Right ventricle myocardium superior (tissue), 1 donor: ENCODE results near the gene MBNL2. TPM values are rescaled to one million over a fixed set of nuclear protein-coding genes. Genes with fewer than 3 reads are reported as not detected.

Experiments used
- ATAC-seq: fragments of 200-7000 bp; cut with Tn5 transposase; one replicate; pipeline ENCODE4 v1.9.1; 2020; ENCODE audit warnings: mild to moderate bottlenecking; ENCODE audit not compliant: poor library complexity
- DNase-seq: peaks from one replicate; pipeline ENCODE4 v3.0.0-alpha.2; 2020
- intact Hi-C: fragments of 100-400 bp; cut with DNase I; formaldehyde crosslinking; loops from one replicate; pipeline ENCODE4 v1.11.2; 2022
- total RNA-seq: library from RNA; stranded (reverse); fragmentation: NEBNext Ultra II Directional; extraction: Animal tissue kit (Norgen Biotek cat#: 25700); gene quantifications from one replicate; pipeline ENCODE4 v1.2.1, GENCODE V29; 2021
- donor health status: DM: no; HTN: yes; CAD: no; lungs with severe emphysema.

Gene MBNL2
- total RNA-seq, 1 donor from 2014 or later, result 69.3 TPM

- ATAC-seq, result no peak
Measured at GRCh38 chr13:97403893-97404750, 182.0 kb downstream of the MBNL2 start.

GRCh38 chr13:97407540-97407939 is 185.4 kb downstream of the MBNL2 start:
- no peak for DNase-seq
- ATAC-seq, result no peak
- intact Hi-C loops, result no loop called here

More at GRCh38 chr13:97403893-97404750, 182.0 kb downstream of the MBNL2 start:
- intact Hi-C loops, result no loop called here
- DNase-seq, result no peak

GRCh38 chr13:97408938-97409337 is 186.8 kb downstream of the MBNL2 start:
- DNase-seq (no peak), ATAC-seq (no peak)
- intact Hi-C loops, result no loop called here

DNA sequence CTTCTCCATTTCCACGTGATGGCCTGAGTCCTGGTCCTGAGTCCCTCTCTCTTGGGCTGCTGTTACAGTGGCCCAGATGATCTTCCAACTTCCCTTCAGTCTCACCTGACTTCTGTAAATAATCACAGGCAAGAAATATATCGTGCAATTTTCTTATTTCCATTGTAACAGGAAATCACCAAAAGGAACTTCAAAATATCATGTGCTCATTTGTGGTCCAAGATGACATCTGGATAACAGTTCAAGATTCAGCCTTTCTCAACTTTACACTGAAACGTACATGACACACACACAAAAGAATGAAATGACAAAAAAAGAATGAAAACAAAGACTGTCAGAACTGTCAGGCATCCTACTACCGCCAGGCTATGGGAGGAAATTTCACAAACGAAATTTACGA is 189.9 kb downstream of the MBNL2 start:
- intact Hi-C loops, result no loop called here
- DNase-seq (no peak), ATAC-seq (no peak)

DNA sequence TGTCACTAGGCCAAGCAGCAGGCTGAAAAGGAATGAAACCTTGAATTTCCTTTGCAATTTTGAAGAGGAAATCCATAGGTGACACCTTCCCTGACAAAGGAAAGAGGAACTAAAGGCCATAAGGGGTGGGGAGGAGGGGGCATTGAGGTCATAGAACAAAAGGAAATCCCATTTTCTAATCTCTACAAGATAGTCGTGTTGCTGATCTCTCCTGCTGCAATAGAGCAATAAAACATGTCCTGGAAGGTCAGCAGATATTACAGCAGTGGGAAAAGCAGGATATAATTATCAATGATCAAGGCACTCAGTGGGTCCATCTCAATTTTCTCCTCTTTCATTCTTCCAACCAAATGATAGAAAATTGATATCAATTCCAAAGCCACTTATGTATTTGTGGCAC is 191.6 kb downstream of the MBNL2 start:
- ATAC-seq, result no peak
- intact Hi-C loops, result no loop called here
- DNase-seq, result no peak

DNA sequence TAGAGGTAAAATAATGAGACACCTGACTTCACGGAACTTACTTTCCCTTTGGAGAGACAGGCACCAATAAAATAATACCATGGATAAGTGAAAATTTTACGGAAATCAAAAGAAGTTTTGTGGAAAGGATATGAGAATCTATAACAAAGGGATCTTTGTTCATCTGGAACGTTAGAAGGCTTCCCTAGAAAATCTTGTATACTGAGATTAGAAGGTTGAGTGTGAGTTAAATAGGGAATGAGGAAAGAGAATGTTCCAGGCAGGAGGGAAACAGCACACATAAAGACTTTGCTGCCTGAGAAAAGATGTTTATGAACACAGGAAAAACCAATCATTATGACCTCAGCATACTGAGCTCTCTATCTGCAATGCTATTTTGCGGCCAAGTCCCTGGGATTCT is 192.3 kb downstream of the MBNL2 start:
- DNase-seq, result no peak
- intact Hi-C loops, result no loop called here
- no peak for ATAC-seq

DNA sequence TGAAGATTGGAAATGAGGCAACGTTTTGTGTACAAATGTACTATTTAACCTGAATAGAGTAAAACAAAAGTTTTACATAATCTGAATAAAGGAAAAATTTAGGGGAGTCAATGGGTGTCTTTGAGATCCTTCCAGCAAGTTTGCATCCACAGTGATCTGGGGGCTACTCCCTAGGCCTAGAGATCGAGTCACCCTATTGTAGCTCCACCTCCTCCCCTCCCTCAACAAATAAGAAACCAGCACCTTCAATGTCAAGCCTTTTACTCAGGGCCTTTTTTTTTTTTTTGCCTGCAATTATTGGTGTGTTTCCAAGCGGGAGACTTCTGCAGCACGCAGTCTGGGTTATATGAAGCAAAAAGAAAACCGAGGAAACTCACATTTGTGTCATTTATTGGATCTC is 195.6 kb downstream of the MBNL2 start:
- DNase-seq, result no peak
- ATAC-seq, result no peak
- intact Hi-C loops, result no loop called here

GRCh38 chr13:97422118-97423054 is 200.3 kb downstream of the MBNL2 start:
- ATAC-seq (peak; percentile 39), DNase-seq (no peak)
- intact Hi-C loops, result no loop called here

- intact Hi-C loops, result no loop called here
- DNase-seq (no peak), ATAC-seq (peak; percentile 80)
Measured at GRCh38 chr13:97423300-97424045, 201.3 kb downstream of the MBNL2 start.

- ATAC-seq, result no peak
- intact Hi-C loops, result no loop called here
- DNase-seq, result no peak
Measured at GRCh38 chr13:97425590-97425989, 203.5 kb downstream of the MBNL2 start.

DNA sequence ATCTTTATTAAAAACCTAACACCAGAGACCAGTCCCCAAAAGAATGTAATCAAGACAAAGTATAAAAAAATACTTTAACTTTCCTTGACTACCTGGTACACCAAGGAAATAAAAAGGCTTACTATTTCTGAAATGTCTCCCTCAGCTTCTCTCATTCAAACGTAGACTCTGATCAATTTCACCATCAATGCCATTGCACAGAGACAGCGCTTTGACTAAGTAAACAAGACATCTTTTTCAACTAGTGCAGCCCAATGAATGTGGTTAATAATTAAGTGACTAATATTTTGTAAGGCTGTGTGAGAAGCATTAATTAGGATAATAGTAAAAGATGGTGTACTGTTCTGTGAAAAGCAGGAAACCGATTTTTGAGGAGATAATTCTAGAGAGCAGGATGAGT is 204.6 kb downstream of the MBNL2 start:
- ATAC-seq, result no peak
- intact Hi-C loops, result no loop called here
- DNase-seq, result no peak

- intact Hi-C loops, result loop anchor here (5.0 kb wide), 1 partner anchor 317 kb away; no protein-coding TSS in a partner anchor
- DNase-seq, result no peak
- ATAC-seq, result no peak
Measured at GRCh38 chr13:97429681-97430081, 207.5 kb downstream of the MBNL2 start.

DNA sequence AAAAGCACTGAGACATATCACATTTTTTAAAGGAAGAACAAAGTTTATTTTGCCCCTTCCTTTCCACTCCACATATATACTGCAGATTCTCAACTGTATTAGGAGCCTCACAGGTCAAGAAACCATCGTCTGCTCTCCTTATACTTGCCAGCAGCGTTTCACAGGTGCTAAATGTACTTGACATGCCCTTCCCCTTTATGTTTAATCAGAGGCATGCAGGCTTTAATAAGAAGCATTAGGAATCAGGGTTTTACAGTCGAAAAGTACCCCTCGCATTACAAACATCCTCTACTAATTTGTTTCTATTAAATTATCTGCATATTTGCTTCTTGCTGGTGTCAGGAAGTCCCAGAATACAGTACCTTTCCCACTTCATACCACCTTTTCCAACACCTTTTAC is 208.2 kb downstream of the MBNL2 start:
- intact Hi-C loops, result loop anchor here (5.0 kb wide), 1 partner anchor 318 kb away; no protein-coding TSS in a partner anchor
- no peak for DNase-seq
- ATAC-seq, result no peak

- DNase-seq (no peak), ATAC-seq (no peak)
- intact Hi-C loops, result loop anchor here (5.0 kb wide), 1 partner anchor 319 kb away; no protein-coding TSS in a partner anchor
Measured at GRCh38 chr13:97431171-97431764, 209.1 kb downstream of the MBNL2 start.

- DNase-seq (no peak), ATAC-seq (peak; percentile 0)
- intact Hi-C loops, result loop anchor here (5.0 kb wide), 1 partner anchor 320 kb away; no protein-coding TSS in a partner anchor
Measured at GRCh38 chr13:97432232-97432916, 210.2 kb downstream of the MBNL2 start.

DNA sequence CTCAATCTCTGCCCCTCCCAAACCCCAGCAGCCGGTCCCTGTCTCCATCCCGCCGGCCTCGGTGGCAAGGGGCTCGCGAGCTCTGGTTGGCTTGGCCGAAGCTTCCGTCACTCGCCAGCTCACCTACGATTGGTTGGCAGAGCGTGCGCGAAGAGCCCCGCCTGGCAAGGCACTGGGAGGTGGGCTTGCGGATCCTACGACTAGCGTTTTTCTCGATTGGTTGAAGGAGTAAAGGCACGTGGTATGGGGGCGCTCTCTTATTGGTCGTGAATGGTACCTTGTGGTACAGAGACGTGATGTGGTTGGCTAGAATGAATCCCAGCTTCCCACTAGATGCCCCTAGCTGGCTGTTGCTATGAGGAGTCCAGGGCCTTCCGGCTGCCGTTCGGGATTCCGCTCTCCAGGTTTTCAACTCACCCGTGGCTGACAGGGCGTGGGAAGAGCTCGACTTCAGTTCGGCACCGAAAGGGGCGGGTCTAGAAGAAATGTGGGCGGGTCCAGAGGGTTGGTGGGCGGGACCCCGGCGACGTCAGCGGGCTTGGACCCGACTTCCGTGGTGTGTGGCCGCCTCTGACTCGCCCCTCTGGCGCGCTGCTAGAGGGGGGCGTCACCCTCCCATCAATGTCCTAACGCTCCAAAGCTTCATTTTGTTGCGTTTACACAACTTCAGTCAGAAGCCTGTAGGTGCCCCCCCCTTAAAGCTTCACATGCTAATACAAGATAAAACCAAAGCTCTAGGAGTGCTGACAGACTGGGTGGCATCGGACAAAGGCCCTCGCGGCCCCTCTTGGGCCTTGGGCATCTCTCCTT is 211.0 kb downstream of the MBNL2 start:
- peak; percentile 98 for DNase-seq
- ATAC-seq, result peak; percentile 95
- intact Hi-C loops, result loop anchor here (5.0 kb wide), 1 partner anchor 321 kb away; no protein-coding TSS in a partner anchor
